GM18502 (cell line): ENCODE measurements around the gene GSTA4.
"Not testable (repeated sequence)": the region's sequence is repeated elsewhere in the genome, so short reads cannot be mapped to it uniquely, and the experiment has no call there.

Experiments used
- ATAC-seq: cut with Tn5 transposase; IDR thresholded peaks from one replicate; pipeline ENCODE4 v1.9.1; 2021; ENCODE audit warnings: mild to moderate bottlenecking; ENCODE audit not compliant: unreplicated experiment, poor library complexity

Gene GSTA4

DNA sequence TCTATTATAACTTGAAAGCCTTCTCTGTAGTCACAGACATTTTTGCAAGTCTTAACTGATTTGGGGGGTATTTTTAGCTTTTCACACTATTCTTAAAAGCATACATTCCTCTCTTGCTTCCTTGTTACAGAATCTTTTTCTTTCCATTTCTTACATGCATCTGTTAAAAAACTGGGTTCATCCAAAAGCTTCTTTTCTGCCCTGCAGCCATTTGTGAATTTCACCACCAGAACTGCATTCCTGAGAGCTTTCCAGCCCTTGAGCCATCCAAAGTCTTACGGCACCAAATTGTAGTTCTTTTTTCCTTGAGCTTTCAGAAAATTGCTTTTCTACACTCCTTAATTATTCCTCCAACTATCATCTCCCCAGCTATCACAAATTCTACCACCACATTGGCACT lies 19.7 kb upstream of the GSTA4 start:
- no peak for ATAC-seq

DNA sequence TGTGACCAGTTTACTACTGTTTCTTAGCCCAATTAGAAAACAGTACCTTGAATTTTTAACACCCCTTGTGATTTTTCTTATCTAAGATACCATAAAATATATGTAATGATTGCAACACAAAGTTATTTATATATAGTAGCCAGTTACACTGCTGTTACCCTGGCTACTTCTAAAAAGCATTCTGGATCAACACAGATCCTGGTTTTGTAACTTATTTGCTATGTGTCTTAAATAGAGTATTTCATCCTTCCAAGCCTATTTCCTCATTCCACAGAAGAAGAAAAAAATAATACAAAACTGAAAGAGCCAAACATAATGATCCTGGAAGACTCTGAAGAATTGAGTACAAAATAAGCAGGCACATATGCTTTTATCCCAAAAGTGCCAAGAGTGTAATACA lies 19.0 kb upstream of the GSTA4 start:
- no peak for ATAC-seq

DNA sequence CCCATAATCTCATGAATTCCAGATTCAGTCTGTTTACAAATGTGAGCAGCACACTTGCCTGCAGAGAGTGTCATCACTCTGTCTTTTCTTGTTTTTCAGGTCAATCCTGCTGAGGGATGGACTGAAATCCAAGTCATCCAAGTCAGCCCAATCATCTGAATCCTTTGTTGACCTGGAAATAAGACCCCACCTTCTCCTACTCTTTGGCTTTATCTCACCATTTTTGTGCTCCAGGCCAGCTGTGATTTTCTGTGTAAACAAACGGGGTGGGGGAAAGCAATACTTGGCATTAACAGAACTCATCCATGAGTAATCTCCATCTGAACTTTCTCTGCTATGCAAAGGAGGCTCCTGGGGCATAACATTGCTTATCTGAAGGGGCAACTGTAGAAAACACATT lies 16.9 kb upstream of the GSTA4 start:
- ATAC-seq, result no peak

DNA sequence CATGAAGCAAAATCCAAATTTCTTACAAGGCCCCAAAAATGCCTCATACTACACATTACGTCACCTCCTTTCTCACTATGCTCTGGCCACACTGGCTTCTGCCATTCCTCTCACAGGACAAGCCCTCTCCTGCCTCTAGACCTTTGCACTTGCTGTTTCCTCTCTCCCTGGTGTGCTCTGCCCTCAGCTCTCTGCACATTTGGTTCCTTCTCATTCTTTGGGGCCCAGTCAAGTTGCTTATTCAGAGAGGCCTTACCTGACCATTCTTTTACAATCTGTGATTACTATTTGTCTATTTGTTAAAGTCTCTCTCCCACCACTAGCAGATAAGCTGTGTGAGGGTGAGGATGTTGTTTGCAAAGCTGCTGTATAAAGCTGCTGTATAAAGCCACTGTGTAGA lies 15.4 kb upstream of the GSTA4 start:
- ATAC-seq, result no peak

DNA sequence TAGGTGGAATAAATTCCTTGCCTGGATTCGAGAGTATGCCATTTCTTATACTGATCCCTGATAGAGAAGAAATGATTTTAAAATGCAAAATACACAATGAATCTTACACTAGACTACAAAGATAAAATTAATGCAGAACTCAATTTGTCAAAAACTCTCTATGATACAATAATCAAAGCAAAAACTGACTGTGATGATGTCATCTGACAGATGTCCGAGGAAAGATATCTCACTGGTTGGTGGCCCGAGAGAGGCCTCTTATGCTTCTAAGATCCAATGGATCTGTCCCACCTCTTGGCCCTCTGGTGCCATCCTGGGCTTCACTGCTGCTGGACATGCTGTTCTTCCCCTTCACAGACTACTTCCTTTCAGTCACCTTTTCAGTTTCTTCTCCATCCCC lies 14.4 kb upstream of the GSTA4 start:
- no peak for ATAC-seq

DNA sequence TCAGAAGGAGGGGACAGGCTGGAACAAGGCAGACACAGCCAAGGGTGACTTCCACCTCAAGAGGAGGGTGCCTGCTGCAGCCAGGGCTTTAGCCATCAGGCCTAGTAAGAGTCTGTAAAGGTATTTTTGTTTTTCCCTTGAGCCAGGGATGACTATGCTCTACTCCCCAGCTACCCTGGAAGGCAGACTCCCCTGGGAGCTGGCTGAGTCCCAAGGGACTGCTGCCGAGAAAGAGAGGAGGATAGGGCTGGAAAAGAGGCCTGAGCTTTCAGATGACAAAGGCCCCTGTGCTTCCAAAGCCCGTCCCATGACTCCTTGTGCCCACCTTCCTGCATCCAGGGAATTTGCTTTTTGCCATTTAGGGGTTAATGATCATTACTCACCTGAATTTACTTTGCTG lies 14.0 kb upstream of the GSTA4 start:
- ATAC-seq, result no peak

DNA sequence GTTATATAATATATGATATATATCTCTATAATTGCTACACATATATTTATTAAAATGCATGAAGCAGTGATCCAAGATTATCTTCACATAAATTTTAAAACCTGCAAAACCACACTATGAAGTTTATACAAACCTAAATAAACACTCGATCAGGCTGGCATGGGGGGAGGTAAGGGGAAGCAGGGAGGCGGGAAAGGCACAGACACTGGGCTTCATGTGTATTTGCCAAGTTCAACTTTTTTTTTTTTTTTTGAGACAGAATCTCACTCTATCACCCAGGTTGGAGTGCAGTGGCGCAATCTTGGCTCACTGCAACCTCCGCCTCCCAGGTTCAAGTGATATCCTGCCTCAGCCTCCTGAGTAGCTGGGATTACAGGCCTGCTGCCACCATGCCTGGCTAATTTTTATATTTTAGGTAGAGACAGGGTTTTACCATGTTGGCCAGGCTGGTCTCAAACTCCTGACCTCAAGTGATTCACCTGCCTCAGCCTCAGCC lies 13.2 kb upstream of the GSTA4 start:
- not testable (repeated sequence) for ATAC-seq

DNA sequence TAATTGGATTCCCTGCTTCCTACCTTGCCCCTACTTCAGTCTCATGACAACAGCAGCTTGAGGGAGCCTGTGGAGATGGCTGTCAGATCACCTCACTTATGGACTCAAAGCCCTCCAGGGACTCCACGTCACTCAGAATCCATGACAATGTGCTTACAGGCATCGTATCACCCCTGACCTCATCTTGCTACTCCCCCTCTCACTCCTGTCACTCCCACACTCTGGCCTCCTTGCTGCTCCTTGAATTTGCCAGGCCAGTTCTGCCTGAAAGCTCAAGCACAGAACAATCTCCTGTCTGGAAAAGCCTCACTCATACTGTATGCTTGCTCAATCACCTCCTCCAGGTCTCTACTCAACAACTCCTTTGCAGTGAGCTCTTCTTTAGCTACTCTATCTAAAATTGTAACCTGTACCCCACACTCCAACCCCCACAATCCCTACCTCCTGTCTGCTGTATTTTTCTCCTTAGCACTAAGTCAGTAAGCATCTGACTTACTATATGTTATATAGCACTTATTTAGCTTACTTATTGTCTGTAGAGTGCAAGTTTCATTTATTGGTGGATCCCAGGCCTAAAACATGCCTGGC lies 10.7 kb upstream of the GSTA4 start:
- no peak for ATAC-seq

DNA sequence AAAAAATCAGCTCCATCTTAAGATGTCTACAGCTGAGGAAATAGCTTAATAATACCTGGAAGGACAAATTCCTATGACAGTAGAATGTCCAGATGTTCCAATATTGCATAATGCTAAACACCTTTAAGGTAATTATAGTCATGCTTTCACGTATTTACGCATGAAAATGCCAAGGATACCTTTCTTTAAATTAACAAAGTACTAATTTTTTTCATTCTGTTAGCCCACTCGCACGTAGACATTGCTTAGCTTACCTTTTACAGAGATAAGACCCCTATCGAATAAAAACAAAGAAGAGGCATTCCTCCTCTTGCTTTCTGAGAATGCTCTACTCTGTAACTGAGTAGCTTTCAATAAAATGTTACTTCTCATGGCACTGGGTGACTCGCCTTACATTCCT lies 4.4 kb upstream of the GSTA4 start:
- ATAC-seq, result no peak

DNA sequence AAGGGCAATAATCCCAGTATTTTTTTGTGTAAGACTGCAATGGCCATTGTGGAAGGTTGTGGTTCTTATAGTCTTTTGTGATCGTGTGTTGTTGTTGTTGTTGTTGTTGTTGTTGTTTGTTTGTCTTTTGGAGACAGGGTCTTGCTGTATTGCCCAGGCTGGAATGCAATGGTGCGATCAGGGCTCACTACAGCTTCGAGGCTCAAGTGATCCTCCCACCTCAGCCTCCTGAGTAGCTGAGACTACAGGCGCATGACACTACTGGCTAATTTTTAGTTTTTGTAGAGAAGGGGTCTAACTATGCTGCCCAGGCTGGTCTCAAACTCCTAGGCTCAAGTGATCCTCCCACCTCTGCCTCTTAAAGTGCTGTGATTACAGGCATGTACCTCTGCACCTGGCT lies 3.5 kb upstream of the GSTA4 start:
- ATAC-seq, result no peak

DNA sequence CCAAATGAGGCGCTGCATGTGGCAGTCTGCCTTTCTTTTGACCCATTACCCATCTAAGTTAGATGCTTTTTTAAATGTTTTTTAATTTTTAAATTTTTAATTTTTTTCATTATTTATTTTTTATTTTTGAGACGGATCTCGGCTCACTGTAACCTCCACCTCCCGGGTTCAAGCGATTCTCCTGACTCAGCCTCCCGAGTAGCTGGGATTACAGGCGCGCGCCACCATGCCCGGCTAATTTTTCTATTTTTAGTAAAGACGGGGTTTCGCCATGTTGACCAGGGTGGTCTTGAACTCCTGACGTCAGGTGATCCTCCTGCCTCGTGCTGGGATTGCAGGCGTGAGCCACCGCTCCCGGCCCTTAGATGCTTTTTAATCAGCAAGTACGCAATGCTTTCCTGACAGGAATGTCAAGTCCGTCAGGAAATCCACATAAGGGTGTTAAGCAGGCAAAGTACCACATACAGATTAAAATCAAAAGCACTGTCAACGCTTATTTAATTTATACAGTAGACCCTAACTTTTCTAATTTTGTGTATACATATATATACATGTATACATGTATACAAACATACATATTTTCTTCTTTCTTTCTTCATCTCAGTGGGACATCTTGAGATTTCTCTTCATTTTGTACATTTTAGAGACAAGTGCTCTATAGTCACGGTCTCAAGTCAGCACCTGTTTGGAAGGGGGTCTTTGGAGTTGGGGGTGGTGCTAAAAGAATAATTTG lies 995 bp upstream of the GSTA4 start:
- ATAC-seq, result no peak

DNA sequence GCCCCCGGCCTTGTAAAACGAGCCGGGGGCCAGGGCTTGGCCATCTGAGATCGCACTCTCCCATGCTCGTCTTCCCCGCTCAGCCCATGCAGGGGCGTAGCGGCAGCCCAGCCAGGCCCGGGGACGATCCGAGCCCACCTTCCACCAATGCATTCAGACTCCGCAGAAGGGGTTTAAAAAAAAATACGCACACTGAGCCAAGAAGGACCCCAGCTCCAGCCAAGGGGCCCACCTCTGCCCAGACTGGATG lies 320 bp downstream of the GSTA4 start:
- peak; percentile 34 for ATAC-seq

DNA sequence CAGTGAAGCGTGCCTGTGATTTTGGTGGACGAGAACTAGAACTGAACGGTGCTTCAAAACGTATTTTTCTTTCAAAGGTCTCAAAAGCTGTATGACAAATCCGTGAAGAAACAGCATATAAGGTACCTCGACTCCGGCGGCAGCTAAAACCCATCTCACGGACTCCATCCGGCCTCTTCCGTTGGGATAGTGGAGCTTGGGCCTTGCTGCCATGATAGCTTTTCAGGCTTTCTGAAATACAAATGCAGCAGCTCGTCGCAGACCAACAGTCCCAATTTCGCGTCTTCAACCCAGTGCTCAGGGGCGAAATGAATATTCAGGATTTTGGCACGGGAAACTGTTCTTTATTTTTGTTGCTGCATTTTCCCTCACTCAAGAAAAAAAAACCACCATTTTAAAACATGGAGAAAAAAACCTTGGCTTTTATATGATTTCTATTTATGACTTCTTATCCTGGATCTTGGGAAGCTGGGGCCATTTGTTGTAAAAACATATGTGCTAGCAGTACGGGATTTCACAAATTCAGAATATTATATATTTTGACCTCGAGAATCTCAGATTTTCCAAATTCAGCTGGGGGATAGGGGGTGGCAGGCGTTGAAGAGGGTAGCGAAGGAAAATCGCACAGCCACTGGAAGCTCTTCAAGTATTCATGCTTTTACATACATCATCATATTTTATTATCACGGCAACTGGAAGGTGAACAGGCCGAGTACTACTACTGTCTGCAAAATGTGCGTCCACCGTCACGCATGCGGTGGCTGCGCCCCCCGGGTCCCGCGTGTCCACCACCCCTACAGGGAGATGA lies 849 bp downstream of the GSTA4 start:
- peak; percentile 1 for ATAC-seq

DNA sequence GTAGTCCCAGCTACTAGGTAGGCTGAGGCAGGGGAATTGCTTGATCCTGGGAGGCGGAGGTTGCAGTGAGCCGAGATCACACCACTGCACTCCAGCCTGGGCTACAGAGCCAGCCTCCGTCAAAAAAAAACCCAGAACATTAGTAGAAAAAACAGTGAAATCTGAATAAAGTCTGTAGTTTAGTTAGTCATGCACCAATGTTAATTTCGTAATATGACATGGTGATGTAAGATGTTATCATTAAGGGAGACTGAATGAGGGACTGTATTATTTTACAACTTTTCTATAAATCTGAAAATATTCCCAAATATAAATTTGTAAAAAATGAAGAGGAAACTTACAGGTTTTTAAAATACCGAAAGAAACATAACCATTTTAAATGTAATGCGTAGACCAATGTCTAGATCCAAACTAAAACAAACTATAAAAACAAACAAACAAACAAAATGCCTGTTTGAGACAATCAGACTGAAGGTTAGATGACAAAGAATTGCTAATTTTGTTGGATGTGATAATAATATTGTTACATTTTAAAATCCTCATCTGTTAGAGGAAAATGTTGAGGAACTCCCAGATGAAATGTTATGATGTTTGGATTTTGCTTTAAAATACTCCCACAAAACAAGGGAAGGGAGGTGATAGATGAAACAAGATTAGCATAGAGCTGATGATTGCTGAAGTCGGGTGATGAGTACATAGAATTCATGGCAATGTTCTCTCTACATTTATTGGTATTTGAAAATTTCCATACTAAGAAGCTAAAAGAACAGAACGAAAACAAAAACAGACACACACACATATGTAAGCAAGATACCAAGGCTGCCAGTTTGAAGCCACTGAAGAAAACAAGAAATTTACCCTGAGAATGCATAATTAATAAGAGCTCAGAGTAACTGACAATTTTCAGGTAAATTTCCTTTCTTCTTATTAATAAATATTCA lies 1.8 kb downstream of the GSTA4 start:
- no peak for ATAC-seq

DNA sequence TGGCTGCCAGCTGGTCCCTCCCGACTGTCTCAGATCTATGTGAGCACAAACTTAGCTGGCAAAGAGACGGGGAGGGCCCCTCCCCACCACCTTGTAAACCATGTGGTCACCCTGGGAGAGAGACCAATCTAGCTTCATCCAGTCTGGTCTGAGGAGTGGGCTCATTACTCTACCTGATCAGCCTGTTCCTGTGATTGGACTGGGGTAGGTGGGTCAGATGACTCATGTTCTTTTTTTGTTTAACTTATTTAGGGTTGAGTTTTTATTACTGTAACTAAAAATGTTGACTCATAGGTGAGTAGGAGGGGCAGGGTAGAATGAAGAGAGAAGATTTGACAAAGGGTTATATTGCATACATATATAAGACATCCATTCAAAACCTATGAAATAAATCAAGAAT lies 4.7 kb downstream of the GSTA4 start:
- ATAC-seq, result no peak

DNA sequence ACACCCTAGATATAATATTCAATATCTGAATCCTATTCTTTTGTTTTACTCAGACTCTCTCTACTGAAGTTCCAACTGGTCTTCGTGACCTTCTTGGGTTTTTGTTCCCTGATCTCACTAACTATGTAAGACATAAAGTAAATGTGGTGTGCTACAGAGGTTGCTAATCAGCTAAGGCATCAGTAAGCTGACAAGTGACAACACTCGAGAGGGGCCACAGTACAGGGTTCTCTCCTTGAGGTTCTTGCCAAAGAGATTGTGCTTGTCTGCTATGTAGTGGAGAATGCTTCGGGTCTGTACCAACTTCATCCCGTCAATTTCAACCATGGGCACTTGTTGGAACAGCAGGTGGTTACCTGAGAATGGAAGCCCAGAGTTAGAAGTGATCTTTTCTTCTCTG lies 9.9 kb downstream of the GSTA4 start:
- ATAC-seq, result no peak

DNA sequence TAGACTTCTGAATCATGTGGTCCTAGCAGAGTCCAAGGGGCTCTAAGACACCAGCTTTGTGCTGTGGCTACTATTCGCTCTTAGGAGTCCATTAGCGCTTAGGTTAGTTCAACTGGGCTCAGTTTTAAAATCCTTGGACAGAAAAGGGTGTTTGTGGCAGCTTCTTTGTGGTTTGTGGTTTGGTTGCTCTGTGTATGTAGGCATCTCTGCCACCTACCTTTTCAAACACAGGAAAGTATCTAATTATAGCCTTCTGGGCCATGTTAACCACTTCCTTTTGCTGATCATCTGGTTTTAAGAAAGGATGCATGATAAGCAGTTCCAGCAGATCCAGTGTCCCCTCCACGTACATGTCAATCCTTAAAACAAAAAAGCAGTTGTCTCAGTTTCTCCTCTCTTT lies 10.8 kb downstream of the GSTA4 start:
- ATAC-seq, result peak; percentile 80

DNA sequence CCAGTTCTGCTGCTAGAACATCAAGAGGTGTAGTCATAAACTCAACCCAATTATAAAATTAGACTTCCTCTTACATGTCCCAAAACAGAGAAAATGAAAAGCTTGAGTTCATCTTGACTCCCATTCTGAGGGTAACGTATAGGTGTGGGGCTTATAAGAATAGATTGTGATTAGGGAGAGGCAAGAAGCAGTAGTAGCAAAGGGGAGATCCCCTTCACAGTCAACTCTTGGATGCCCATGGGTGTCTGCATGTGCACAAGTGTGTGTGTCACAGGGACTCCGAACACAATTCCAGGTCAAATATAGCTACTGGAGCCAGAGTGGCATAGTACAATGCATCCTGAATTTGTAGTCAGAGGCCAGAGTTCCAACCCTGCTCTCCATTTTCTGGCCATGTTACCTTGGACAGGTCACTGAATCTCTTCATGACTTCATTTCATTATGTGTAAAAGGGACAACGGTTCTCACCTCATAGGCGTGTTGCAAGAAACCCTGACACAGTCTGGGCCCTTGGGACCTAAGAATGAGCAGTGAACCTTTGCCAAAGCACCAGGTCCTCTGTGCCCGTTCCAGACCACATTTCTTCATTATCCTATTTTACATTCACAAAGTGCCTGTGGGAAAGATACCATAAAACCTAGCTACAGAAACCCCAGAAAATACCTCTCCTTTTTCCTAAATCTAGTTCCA lies 11.8 kb downstream of the GSTA4 start:
- peak; percentile 38 for ATAC-seq

DNA sequence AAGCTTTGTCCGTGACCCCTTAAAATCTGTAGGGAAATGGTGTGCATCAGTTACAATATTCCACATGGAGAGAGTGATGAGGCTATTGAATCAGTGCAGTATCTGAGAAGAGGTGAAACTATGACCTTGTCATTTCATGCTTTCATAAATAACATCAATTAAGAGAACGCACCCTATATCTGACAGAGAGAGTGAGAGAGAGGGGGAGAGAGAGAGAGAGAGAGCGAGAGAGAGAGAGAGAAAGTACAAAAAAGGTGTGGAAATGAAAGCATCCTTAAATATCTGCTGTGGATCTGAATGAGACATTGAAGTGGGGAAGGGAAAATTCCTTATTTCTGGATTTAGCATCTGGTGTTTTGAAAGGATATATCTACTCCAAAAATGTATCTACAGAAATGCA lies 12.4 kb downstream of the GSTA4 start:
- ATAC-seq, result no peak
